Measurements from ENCODE around the gene TLE1.

- TF ChIP-seq CTCF (IDR thresholded peaks at IDR 0.05 in 2 of 3, conservative IDR thresholded peaks at IDR 0.05 in 1 of 3; ENCODE audit: borderline replicate concordance in 1 of 3, insufficient read depth in 1 of 3, low read depth in 2 of 3, low read length in 2 of 3) (no peak), REST (IDR thresholded peaks at IDR 0.05; ENCODE audit: low read depth) (no peak), EZH2phosphoT487 (IDR thresholded peaks at IDR 0.05; ENCODE audit: borderline replicate concordance) (no peak), ZNF274 (IDR thresholded peaks at IDR 0.05; ENCODE audit: low read depth, low read length) (no peak), EGR1 (IDR thresholded peaks at IDR 0.05; ENCODE audit: low read depth) (no peak), POLR2A (IDR thresholded peaks at IDR 0.05; ENCODE audit: borderline replicate concordance, extremely low read depth, insufficient read depth, insufficient read length) (no peak), MAX (IDR thresholded peaks at IDR 0.05) (no peak), EZH2 (IDR thresholded peaks at IDR 0.05) (no peak), FOSL1 (IDR thresholded peaks at IDR 0.05; ENCODE audit: low read depth) (no peak), SIN3A (IDR thresholded peaks at IDR 0.05; ENCODE audit: low read depth) (no peak)
These were observed 56.7 kb downstream of the TLE1 start for GRCh38 chr9:81632599-81632998.

Data from HCT116 (cell line).